GM21526 (cell line): ENCODE data around the gene KCNA5.

Experiments used
- ATAC-seq: cut with Tn5 transposase; IDR thresholded peaks from one replicate; pipeline ENCODE4 v1.9.1; 2021; ENCODE audit warnings: moderate library complexity; ENCODE audit not compliant: unreplicated experiment, low FRiP score

The KCNA5 gene

DNA sequence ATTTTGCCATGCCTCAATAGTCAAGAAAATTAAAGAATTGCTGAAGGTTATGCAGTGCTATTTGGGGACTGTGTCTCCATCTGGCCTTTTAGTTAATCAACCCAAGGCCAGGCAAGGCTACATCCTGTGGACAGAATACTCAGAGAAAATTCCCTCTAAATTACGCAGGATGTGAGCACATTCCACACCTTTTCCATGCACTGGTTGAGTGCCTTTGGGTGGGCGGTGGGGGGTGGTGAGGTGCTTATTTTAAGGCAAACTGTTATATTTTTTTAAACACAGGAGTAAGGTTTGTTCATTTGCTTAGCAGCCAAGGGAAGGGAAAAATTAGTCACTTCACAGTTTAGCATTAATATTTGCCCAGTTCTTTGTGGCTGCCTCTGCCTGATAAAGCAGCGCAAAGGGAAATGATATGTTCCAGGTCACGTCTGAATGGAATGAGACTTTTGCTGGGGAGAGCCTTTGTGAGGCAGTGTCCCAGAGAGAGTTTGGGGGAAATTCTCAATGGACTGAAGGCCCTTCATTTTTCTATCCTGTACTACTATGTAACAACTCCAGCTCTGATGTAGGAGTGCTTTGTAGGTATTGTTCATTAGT lies 17.2 kb upstream of the KCNA5 start:
- ATAC-seq = no peak

DNA sequence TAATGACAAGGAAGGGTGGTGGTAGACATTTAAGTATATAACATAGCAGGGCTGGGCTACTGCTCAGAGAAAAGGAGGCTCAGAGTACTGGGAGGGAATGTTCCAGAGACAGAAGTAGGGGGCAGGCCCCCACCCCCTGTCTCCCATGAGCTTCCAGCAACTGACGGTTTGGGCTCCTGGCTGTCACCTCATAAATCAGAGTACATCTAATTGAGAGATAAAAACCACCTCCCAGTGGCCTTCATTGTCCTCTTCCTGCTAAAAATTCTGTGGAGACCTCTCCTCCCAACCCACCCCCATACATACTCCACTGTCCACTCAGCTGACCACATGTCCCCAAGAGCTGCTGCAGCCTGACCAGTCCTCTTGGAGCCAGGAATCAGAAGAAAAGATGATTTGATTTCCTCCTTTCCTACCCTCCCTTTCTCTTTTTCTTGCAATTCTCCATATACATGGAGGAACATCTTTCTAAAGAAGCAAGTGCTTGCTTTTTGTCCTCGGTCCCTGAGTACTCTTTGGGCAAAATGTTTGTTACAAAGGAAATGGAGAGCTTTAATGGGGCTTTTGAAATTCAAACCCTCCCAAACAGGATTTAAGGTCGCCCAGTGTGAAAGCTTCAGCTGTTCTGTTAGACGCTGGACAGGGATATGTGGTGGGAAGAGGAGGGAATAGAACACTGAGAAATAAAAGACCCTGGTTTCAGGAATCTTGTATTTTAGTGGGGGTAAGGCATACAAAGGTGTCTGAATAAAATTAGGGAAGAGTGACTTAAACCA lies 16.4 kb upstream of the KCNA5 start:
- ATAC-seq = no peak

DNA sequence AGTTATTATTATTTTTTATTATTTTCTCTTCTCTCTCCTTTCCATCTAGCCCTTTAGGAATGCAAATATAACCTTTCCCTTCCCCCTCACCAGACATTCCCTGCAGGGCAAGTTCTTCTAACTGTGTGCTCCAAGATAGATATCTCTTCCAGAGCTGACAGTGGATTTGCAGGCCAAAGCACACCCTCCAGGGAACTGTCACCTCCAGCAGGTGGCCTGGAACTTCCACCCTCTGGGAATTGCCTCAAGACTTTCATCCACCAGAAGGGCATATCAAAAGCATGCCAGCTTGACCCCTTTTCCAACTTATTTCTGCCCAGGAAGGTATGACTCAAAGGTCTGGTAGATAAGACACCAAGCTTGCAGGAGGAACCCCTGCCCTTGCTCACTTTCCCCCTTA lies 13.6 kb upstream of the KCNA5 start:
- no peak for ATAC-seq

DNA sequence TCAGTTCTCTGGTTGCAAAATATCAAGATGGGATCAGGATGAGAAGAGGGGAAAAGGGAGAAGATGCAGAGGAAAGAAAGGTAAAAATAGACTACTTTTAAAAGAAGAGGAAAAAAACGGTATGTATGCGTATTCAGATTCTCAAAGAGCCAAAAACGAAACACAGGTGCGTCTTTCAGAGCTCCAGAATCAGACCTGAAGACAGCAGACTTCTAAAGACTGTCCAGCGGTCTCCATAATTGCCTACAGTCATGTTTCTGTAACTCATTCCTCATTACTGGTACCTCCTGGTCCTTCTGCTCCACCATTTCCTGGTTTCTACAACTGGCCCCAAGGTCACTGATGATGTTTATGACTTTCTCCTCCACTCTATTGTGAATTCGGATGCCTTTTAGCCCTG lies 12.4 kb upstream of the KCNA5 start:
- ATAC-seq = no peak

DNA sequence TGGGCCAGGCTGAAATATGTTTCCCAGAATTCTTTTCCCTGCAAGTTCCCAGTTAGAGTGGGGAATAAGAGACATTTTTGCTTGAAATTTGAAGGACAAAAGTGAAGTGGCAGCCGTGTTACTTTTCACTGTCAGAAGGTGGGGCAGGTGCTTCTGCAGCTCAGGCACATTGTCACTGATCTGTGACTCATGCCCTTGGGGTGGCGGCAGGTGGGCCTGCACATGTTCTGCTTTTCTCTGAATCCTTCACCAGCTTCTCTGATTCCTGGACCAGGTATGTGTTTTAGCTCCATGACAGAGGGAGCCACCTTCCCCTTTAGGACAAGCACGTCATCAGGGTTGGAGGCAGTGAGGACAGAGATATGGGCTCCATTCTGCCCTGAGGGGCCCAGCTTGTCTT lies 11.7 kb upstream of the KCNA5 start:
- ATAC-seq = no peak

DNA sequence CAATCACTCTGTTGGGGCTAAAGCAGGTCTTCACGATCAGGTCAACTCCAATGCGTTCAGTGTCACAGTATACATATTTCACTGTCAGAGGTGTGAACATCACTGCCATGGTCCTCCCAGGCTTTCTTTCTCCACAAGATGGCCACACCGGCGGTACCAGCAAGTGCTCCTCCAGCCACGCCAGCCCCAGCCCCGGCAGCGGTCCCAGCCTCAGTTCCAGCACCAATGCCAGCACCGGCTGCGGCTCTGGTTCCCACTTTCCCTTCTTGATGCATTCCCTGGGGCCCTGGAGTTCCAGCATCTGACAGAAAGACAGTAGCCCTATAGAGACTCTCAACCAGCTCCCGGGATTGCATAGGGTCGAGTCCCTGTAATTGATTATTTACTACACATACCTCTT lies 10.9 kb upstream of the KCNA5 start:
- no peak for ATAC-seq

DNA sequence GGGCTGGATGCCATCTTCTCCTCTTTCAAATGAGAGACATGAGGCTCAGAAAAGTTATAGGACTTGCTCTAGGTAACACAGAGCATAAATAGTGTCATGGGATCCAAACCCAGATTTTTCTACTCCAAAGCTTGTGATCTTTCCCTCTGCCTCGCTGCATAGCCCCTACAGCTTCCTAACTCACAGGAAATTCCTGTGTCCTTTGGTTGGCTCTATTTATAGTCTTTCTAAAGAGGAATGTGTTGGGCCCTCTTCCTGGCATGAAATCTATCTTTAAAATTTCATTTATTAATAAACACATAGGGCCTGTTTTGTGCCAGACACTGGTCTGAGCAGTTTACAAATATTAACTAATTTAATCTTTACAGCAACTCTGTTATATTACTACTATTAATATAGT lies 9.8 kb upstream of the KCNA5 start:
- no peak for ATAC-seq

DNA sequence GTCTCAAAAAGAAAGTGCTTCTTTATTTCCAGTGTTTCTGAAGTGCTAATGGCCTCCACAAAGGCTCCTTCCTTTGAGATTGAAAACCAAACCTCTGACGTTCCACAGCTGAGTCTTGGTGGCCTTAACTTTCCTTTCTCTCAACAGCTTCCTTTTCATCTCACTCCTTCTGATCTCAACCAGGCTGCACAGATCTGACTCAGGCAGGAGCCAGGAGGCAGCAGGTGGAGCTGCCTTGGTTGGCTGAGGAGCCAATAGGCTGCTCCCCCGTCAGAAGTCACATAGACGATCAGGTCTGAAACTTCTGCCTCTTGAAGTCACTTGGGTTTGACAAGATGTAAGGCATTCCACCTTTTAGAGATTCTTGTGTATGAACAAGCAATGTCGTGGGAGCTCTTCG lies 9.1 kb upstream of the KCNA5 start:
- ATAC-seq = no peak

DNA sequence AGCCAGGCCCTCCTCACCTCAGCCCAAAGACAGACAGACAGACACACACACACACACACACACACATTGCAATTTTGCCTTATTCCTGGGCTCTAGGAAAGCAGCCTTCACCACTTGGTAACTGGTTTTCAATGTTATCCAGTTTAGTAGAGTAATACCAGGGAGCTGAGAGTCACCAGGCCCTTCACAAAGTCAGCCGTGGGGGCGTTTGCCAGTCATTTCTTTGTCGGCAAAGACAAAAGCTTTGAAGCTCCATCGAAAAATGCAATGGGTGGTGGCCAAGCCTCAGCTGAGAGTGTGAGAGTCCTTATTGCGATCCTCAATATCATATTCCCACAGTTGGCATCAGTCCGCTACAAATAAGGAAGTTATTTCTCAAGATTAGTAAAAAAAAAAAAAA lies 8.1 kb upstream of the KCNA5 start:
- no peak for ATAC-seq

DNA sequence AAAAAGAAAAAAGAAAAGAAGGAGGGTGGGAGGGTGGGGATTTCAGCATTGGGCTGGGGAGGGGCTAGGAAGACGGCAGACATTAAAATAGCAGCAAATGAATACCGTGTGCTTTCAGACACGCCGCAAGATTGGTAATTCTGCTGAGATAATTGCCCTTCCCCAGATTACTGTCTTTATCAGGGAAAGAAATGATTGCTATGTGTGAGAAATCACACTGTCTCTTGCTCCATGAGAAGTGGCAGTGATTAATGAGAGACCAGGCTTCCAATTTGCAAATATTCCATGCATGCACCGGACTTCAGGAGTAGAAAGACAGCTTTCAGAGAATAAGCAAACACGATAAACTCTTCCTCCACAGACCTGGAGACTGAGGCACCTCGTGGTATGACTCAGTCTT lies 7.6 kb upstream of the KCNA5 start:
- no peak for ATAC-seq

DNA sequence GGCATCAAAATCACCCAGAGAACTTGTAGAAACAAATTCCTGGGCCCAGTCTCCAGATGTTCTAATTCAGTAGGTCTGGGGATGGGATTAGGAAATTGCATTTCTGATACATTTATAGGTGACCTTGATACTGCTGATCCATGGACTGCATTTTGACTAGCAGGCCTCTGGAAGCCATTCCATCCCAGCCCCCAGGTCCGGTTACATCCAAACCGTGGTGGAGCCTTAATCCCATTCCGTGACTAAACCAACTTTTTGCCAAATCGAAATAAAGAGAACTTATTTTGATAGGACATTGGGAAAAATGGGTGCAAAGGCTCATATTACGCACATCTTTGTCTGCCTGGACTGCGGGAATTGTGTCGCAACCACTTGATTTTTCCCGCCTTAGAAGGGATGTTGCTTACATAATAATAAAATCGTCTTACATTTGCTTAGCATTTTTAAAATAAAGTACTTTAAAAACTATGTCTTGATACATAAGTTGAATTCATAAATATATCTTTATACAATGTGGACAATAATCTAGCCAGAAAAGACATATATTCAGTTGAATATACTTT lies 5.8 kb upstream of the KCNA5 start:
- ATAC-seq = no peak

DNA sequence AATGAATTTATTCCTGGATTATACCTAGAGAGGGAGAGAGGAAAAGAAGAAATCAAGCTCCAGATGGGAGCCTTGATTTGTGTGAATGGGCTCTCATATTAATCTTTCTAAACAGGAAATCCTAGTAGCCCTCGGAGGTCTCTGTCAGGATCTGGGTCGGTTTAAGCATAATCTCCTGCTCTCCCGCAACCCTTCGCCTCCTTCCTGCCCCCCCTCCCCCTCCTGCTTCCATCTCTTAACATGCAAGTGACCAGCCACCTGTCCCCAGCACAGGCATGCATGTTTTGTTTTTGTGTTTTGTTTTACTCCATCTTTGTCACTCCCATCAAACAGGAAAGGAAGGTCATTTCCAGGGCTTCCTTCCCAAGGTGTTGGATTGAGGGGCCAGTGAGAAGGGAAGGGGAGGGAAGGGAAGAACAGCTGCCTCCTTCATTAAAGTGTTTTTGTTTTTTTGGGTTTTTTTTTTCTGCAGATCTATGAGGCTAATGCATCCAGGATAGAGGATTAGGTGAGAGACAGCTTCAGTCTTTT lies 4.8 kb upstream of the KCNA5 start:
- no peak for ATAC-seq

DNA sequence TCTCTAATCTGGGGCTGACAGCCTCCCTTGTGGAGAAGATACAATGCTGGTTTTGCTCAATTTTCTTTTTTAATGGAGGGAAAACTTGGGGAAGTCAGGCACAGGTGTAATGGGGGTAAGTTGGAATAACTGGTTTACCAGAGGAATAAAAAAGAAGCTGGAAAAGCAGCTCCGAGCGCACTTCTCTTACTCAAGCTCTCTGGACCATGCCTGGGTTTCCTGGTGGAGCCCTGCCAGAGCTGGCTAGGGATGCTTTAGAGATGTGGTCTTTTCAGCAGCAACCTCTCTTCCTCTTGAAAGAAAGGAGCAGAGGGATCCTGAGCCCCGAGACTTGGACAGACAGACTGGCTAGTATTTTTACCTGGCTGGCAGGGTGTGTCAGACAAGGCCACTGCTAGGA lies 3.9 kb upstream of the KCNA5 start:
- ATAC-seq = no peak

DNA sequence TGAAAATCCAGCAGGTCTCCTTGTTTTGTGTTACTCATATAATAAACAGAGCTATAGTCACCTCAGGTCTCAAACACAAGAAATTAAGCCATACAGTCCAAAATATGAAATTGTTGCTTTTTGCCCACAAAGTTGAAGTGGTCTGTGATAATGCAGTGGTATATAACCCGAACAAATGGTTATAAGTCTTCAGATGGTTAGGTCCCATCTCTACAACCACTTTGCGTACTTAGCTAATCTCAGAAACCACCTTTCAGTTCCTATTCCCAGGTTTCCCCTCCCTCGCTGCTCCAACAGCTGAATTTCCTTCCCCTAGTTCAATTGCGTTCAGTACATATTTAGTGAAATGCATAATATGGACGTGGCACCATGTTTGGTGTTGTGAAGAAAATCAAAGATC lies 3.3 kb upstream of the KCNA5 start:
- no peak for ATAC-seq

DNA sequence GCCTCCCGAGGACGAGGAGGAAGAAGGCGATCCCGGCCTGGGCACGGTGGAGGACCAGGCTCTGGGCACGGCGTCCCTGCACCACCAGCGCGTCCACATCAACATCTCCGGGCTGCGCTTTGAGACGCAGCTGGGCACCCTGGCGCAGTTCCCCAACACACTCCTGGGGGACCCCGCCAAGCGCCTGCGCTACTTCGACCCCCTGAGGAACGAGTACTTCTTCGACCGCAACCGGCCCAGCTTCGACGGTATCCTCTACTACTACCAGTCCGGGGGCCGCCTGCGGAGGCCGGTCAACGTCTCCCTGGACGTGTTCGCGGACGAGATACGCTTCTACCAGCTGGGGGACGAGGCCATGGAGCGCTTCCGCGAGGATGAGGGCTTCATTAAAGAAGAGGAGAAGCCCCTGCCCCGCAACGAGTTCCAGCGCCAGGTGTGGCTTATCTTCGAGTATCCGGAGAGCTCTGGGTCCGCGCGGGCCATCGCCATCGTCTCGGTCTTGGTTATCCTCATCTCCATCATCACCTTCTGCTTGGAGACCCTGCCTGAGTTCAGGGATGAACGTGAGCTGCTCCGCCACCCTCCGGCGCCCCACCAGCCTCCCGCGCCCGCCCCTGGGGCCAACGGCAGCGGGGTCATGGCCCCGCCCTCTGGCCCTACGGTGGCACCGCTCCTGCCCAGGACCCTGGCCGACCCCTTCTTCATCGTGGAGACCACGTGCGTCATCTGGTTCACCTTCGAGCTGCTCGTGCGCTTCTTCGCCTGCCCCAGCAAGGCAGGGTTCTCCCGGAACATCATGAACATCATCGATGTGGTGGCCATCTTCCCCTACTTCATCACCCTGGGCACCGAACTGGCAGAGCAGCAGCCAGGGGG lies 979 bp downstream of the KCNA5 start:
- no peak for ATAC-seq

DNA sequence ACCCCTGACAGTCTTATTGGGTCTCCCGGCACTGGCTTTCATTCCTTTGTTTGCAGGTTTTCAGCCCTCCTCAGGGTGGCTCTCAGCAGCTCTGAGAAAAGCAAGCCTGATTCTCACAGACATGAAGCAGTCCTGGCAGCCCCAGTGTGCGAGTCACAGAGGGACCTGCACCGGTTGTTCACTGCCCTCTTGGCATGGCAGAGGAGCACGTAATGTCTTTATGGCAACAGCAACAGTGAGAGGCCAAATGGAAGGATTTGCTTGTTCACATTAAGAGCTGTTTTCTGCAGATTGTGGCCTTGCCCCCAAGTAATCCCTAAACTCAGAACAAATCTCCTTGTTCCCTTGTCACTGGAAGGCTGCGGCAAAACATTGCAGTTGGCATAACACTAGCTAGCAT lies 3.4 kb downstream of the KCNA5 start:
- no peak for ATAC-seq

DNA sequence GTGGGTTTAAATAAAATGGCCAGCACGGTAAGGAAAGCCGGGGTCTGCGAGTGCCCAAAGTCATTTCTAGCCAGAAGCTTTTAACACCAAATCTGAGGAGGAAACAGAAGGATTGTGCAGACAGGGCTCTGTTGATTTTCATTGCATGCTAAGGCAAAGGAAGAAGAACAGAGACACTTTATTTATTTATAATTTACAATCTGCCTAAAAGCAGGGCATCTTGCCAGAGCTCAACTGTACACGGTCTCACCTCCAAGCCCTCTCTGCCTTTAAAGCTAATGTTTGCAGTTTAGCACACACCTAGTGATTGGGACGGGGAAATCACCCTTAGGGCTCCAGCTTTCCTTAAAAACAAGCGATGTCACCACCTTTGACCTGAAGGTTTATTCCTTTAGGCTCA lies 4.0 kb downstream of the KCNA5 start:
- no peak for ATAC-seq

DNA sequence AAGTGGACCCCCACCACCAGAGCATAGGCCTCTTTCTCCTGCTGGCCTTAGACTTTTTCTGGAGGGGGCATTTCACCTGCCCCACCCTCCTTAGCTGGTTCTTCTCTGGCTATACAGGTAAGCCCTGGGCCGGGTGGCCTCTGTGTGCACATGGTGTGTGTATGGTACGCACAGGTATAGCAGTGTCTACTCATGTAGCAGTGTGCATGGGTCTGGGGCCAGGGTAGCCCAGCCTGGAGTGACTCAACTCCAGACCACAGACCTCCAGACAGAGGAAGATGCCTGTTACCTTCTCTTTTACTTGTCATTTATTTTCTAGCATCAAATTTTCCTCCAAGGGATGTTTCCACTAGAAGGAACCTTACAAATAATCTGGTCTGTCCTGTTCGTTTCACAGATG lies 6.9 kb downstream of the KCNA5 start:
- no peak for ATAC-seq

DNA sequence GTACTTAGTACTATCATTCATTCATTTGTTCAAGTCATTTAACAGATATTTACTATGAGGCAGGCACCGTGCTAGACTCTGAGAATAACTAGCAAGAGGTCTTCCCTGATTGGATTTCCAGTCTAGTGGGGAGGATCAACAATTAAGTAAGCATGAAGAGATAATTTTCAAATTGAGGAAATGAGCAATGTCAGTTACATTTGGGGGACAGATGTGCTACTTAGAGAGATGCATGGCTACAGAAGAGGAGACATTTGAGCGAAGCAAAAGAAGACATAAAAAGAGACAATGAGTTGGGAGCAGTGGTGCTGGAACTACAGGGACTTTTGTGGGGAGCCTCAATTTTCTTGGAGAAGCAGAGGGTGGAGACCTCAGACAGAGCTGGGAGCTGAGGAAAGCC lies 7.7 kb downstream of the KCNA5 start:
- ATAC-seq = no peak

DNA sequence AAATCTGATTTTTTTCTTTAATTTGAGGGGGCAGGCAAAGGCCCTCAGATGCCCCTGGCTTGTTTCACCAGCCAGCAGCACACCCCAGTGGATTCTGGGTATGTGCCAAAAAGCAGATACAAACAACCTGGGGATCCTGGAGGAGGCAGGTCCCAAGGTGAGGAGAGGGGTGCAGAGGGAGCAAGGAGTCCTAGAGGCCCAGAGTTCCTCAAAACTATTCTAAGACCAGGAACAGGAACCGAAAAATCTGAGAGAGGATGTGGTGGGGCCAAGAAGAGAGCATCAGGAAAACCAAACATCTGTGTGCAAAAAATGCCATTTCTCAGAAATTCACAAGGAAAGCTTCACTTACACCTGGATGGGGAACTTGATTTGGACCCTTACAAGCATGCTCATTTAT lies 8.2 kb downstream of the KCNA5 start:
- ATAC-seq = no peak

DNA sequence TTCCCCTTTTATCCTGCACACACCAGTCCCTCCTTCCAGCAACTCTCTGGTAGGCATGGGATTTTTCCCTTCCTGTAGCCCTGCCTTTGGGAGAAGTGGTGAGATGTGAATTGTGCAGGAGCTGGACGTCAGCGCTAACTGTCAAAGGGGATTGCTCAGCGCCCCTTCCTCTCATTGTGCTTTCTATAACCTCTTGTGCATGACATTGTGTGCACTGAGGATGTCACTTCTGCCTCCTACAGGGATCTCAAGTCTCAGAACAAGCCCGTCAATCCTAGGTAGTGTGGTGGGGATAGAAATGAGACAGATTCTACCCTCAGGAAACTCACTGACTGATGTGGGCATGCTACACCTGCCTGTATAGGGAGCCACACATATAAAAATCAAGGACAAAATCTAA lies 8.7 kb downstream of the KCNA5 start:
- ATAC-seq = no peak
